SH-SY5Y (cell line): Measurements from ENCODE around the gene PLCL2.

Experiments used
- GATA2 ChIP-seq: IDR thresholded peaks from 2 replicates; pipeline ENCODE4 v1.6.1; 2011; ENCODE audit warnings: mild to moderate bottlenecking, low read depth, low read length
- GATA3 ChIP-seq: IDR thresholded peaks from 2 replicates; pipeline ENCODE4 v1.6.1; 2011; ENCODE audit warnings: low read depth, mild to moderate bottlenecking, low read length, moderate library complexity

GRCh38 chr3:17021614-17022013, 136.9 kb downstream of the PLCL2 start:
- TF ChIP-seq GATA2 (no peak; the same call in 1 of the 2 replicates), GATA3 (no peak)
